PC-9 (cell line): ENCODE data around the gene NAT14. TPM values are rescaled to one million over a fixed set of nuclear protein-coding genes. Genes with fewer than 3 reads are reported as not detected.
"Not testable (repeated sequence)": the region's sequence is repeated elsewhere in the genome, so short reads cannot be mapped to it uniquely, and the experiment has no call there.

Experiments used
- BruUV-seq: library from RNA; stranded (reverse); fragments of 400-500 nt; replicated peaks from 2 replicates; lab custom pipeline; 2021; lab: Mats Ljungman, UMichigan
- CTCF ChIA-PET: fragments of 300-600 bp; sonication (Branson Sonifier 250); formaldehyde crosslinking; loops from one replicate; lab custom pipeline; 2022; ENCODE audit warnings: antibody characterized with exemption; lab: Charles Lee
- POLR2A ChIA-PET: fragments of 300-600 bp; sonication (Branson Sonifier 250); formaldehyde crosslinking; loops from one replicate; lab custom pipeline; 2022; ENCODE audit warnings: antibody characterized with exemption; ENCODE audit not compliant: unreplicated experiment; lab: Charles Lee
- DNase-seq, 2 experiments: peaks; one replicate each; pipeline versions ENCODE4 v3.0.0 to v3.0.0-alpha.2; 2015 to 2022; ENCODE audit warnings: mixed read lengths in 1 of 2
- H2AFZ ChIP-seq: fragments of 200-600 bp; sonication (generic); 2 replicates; pipeline ENCODE4 v1.8.1; 2017; ENCODE audit warnings: antibody characterized with exemption
- H3F3A ChIP-seq: fragments of 200-600 bp; sonication (generic); 2 replicates; pipeline ENCODE4 v1.8.1; 2017; ENCODE audit warnings: antibody characterized with exemption, mild to moderate bottlenecking, low read depth; ENCODE audit not compliant: insufficient read depth
- H3K27ac ChIP-seq: fragments of 200-600 bp; sonication (generic); 2 replicates; pipeline ENCODE4 v1.6.1; 2016; ENCODE audit warnings: mixed run types
- H3K27me3 ChIP-seq: fragments of 200-600 bp; sonication (generic); 2 replicates; pipeline ENCODE4 v1.6.1; 2016; ENCODE audit warnings: low read depth, mixed run types; ENCODE audit not compliant: insufficient read depth
- H3K36me3 ChIP-seq: fragments of 200-600 bp; sonication (generic); 2 replicates; pipeline ENCODE4 v1.6.1; 2016; ENCODE audit warnings: low read depth, mixed run types
- H3K4me1 ChIP-seq: fragments of 200-600 bp; sonication (generic); replicated peaks from 2 replicates; pipeline ENCODE4 v1.6.1; 2016; ENCODE audit warnings: mixed run types; ENCODE audit not compliant: insufficient read depth
- H3K4me2 ChIP-seq: fragments of 200-600 bp; sonication (generic); 2 replicates; pipeline ENCODE4 v1.6.1; 2017; ENCODE audit warnings: mixed run types
- H3K4me3 ChIP-seq: fragments of 200-600 bp; sonication (generic); 2 replicates; pipeline ENCODE4 v1.6.1; 2016; ENCODE audit warnings: mixed run types
- H3K79me2 ChIP-seq: fragments of 200-600 bp; sonication (generic); 2 replicates; pipeline ENCODE4 v1.6.1; 2017; ENCODE audit warnings: low read depth, mixed run types
- H3K9me2 ChIP-seq: fragments of 200-600 bp; sonication (generic); 2 replicates; pipeline ENCODE4 v1.8.1; 2017; ENCODE audit warnings: mild to moderate bottlenecking; ENCODE audit not compliant: insufficient read depth
- H3K9me3 ChIP-seq: fragments of 200-600 bp; sonication (generic); 2 replicates; pipeline ENCODE4 v1.8.1; 2016; ENCODE audit warnings: low read depth; ENCODE audit not compliant: insufficient read depth
- H4K20me1 ChIP-seq: fragments of 200-600 bp; sonication (generic); 2 replicates; pipeline ENCODE4 v1.8.1; 2017; ENCODE audit not compliant: insufficient read depth
- CTCF ChIP-seq: fragments of 200-600 bp; sonication (generic); conservative IDR thresholded peaks from 2 replicates; pipeline ENCODE4 v1.6.1; 2017; ENCODE audit warnings: mixed run types, antibody characterized with exemption, mild to moderate bottlenecking, moderate library complexity
- EZH2 ChIP-seq: fragments of 200-600 bp; sonication (generic); IDR thresholded peaks from 2 replicates; pipeline ENCODE4 v1.8.0; 2017; ENCODE audit warnings: antibody characterized with exemption, low read depth
- intact Hi-C: fragments of 100-400 bp; cut with micrococcal nuclease; formaldehyde crosslinking; loops from one replicate; pipeline ENCODE4 v1.10.0; 2022; ENCODE audit not compliant: unreplicated experiment
- total RNA-seq: library from RNA; stranded (reverse); gene quantifications from 2 replicates; pipeline ENCODE4 v1.2.3, GENCODE V29; 2021

The NAT14 gene
- total RNA-seq, 1 experiment from 2014 or later: 61.6 TPM

DNA sequence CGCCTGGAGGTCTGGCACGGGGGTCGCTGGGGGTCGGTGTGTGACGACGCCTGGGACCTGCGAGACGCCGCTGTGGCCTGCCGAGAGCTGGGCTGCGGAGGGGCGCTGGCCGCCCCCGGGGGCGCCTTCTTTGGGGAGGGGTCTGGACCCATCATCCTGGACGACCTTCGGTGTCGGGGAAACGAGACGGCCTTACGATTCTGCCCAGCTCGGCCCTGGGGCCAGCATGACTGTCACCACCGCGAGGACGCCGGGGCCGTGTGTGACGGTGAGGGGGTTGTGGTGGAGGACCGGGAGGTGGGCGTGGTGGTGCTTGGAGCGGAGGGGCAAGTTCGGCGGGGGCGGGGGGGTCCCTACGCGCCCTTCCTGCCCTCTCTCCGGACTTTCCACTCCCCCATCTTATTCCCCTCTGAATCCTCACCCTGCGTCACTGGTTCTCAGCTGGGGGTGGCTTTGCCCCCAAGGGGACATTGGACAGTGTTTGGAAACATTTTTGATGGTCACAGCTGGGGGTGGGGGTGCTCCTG is 8.7 kb downstream of the NAT14 start:
- POLR2A ChIA-PET: no interaction called here
- Histone ChIP-seq H3K9me2 (no peaks in the 10 kb centered on the region), H3K4me3 (no peak overlapping the region), H3F3A (peaks cover 14% of the 10 kb centered on the region), H3K9me3 (no peaks in the 10 kb centered on the region), H3K79me2 (no peaks in the 10 kb centered on the region), H3K36me3 (no peaks in the 10 kb centered on the region), H4K20me1 (no peaks in the 10 kb centered on the region), H3K27me3 (peaks cover 9% of the 10 kb centered on the region; the same call in 1 of the 2 replicates), H2AFZ (no peak overlapping the region), H3K4me2 (no peak overlapping the region), H3K4me1 (peaks cover 13% of the 10 kb centered on the region), H3K27ac (no peak overlapping the region)
- TF ChIP-seq EZH2: no peak
- no peak for TF ChIP-seq CTCF
- no TSS peak for BruUV-seq
- CTCF ChIA-PET: no interaction called here
- intact Hi-C loops: no loop called here
- no peak for DNase-seq

DNA sequence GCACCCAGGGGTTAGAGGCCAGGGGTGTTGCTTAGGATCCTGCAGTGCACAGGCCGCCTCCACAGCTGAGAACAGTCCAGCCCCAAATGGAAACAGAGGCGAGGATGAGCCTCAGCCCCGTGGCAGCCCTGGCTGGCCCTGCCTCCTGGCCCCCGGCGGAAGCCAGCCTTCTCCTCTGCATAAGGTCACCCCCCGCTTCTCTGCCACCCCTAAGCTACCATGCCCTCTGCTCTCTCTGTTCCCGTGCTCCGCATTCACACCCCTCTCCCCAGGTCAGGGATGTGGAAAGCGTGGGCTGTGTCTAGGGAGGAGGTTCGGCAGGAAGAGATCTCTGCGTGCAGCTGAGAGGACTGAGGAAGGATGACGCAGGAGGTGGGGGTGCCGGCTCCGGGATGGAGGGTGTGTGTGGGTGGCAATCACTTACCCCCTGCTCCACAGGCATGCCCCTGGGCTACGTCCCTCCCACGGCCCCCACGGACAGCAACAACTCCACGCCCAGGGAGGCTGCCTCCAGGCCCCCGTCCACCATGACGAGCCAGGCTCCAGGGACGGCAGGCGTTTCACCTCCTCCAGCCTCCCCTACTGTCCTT is 9.3 kb downstream of the NAT14 start:
- Histone ChIP-seq H3K9me3 (no peaks in the 10 kb centered on the region), H3K27ac (no peak overlapping the region), H3K4me1 (peaks cover 13% of the 10 kb centered on the region), H3K27me3 (peaks cover 15% of the 10 kb centered on the region), H3K36me3 (no peaks in the 10 kb centered on the region), H2AFZ (no peak overlapping the region), H3K79me2 (no peaks in the 10 kb centered on the region), H3K4me3 (no peak overlapping the region), H3F3A (peaks cover 14% of the 10 kb centered on the region), H3K9me2 (no peaks in the 10 kb centered on the region), H4K20me1 (no peaks in the 10 kb centered on the region), H3K4me2 (no peak overlapping the region)
- CTCF ChIA-PET: interaction anchor here (0.7 kb wide), 1 partner anchor 1763 kb away, joined by 12 read pairs; no protein-coding TSS in a partner anchor
- POLR2A ChIA-PET: no interaction called here
- TF ChIP-seq CTCF (no peak), EZH2 (no peak)
- no peak for DNase-seq
- intact Hi-C loops: no loop called here
- no TSS peak for BruUV-seq

- no peak overlapping the region for H3K4me3 ChIP-seq
- H3K4me1 ChIP-seq: peaks cover 13% of the 10 kb centered on the region
- intact Hi-C loops: loop anchor here (5.0 kb wide), 1 partner anchor 33 kb away; the partner anchor contains the start of genes C19orf85 and ISOC2
- ChIA-PET CTCF (interaction anchor here (0.6 to 0.7 kb wide), 2 partner anchors 29 to 842 kb away, joined by 3 to 5 read pairs; no protein-coding TSS in a partner anchor), POLR2A (interaction anchor here (0.5 to 0.7 kb wide), 4 partner anchors 9 to 901 kb away, joined by 5 to 16 read pairs (median 5); no protein-coding TSS in a partner anchor)
- H3K36me3 ChIP-seq: no peaks in the 10 kb centered on the region
- no peaks in the 10 kb centered on the region for H3K9me3 ChIP-seq
- TF ChIP-seq CTCF: no peak
- TF ChIP-seq EZH2: no peak
- no TSS peak for BruUV-seq
- no peaks in the 10 kb centered on the region for H3K79me2 ChIP-seq
- no peak overlapping the region for H3K27ac ChIP-seq
- no peaks in the 10 kb centered on the region for H3K9me2 ChIP-seq
- peaks cover 15% of the 10 kb centered on the region for H3K27me3 ChIP-seq
- H3K4me2 ChIP-seq: 0 out of 2 replicates have a peak overlapping the region, but pooled peaks have one; percentile 0
- DNase-seq: peak; percentile 83 to 87
- no peak overlapping the region for H2AFZ ChIP-seq
- no peaks in the 10 kb centered on the region for H4K20me1 ChIP-seq
- H3F3A ChIP-seq: peaks cover 14% of the 10 kb centered on the region
Measured at GRCh38 chr19:55495646-55496349, 10.8 kb downstream of the NAT14 start.

DNA sequence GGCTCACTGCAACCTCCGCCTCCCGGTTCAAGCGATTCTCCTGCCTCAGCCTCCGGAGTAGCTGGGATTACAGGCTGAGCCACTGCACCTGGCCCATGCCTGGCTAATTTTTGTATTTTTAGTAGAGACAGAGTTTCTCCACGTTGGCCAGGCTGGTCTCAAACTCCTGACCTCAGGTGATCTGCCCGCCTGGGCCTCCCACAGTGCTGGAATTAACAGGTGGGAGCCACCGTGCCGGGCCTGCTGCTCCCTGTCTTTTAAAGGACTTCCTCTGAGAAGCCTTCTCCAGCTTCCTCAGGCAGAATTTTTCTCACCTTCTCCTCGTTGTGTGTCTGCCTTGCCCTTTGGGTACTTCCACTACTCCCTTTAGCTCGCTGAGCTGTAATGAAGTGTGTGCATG is 11.8 kb downstream of the NAT14 start:
- H3K9me2 ChIP-seq, H2AFZ ChIP-seq, DNase-seq, H3K79me2 ChIP-seq, H3K4me2 ChIP-seq, H4K20me1 ChIP-seq, H3K4me3 ChIP-seq, BruUV-seq, H3K36me3 ChIP-seq, H3K27ac ChIP-seq, CTCF ChIA-PET, H3K9me3 ChIP-seq: not testable (repeated sequence)
- Histone ChIP-seq H3F3A (peaks cover 14% of the 10 kb centered on the region), H3K4me1 (peaks cover 13% of the 10 kb centered on the region), H3K27me3 (peaks cover 12% of the 10 kb centered on the region)
- intact Hi-C loops: loop anchor here (5.0 kb wide), 1 partner anchor 35 kb away; the partner anchor contains the start of genes C19orf85 and ISOC2
- POLR2A ChIA-PET: interaction anchor here (0.6 kb wide), 1 partner anchor 21 kb away, joined by 7 read pairs; the partner anchor contains the start of gene ZNF628
